Measurements from ENCODE around the gene RPS19.

The RPS19 gene

GRCh38 chr19:41821003-41821735, 38.9 kb upstream of the RPS19 start:
- H3K4me3 ChIP-seq (ENCODE audit: low read length), result no peak overlapping the region
- peak; percentile 63 for DNase-seq (ENCODE audit: low read depth)
- peak; percentile 74 for TF ChIP-seq CTCF (IDR thresholded peaks at IDR 0.05; ENCODE audit: insufficient read depth, low read depth, low read length, missing control alignments)

- DNase-seq (ENCODE audit: low read depth), result no peak
- TF ChIP-seq CTCF (IDR thresholded peaks at IDR 0.05; ENCODE audit: insufficient read depth, low read depth, low read length, missing control alignments), result no peak
- H3K4me3 ChIP-seq (ENCODE audit: low read length), result no peak overlapping the region
Measured at GRCh38 chr19:41837981-41838708, 21.9 kb upstream of the RPS19 start.

GRCh38 chr19:41839211-41839610, 20.8 kb upstream of the RPS19 start:
- no peak for DNase-seq (ENCODE audit: low read depth)
- TF ChIP-seq CTCF (IDR thresholded peaks at IDR 0.05; ENCODE audit: insufficient read depth, low read depth, low read length, missing control alignments), result no peak
- no peak overlapping the region for H3K4me3 ChIP-seq (ENCODE audit: low read length)

GRCh38 chr19:41843371-41843770, 16.7 kb upstream of the RPS19 start:
- no peak for TF ChIP-seq CTCF (IDR thresholded peaks at IDR 0.05; ENCODE audit: insufficient read depth, low read depth, low read length, missing control alignments)
- H3K4me3 ChIP-seq (ENCODE audit: low read length), result no peak overlapping the region
- no peak for DNase-seq (ENCODE audit: low read depth)

- no peak for DNase-seq (ENCODE audit: low read depth)
- H3K4me3 ChIP-seq (ENCODE audit: low read length), result no peak within 1 kb of the TSS
- no peak for TF ChIP-seq CTCF (IDR thresholded peaks at IDR 0.05; ENCODE audit: insufficient read depth, low read depth, low read length, missing control alignments)
Measured at GRCh38 chr19:41844601-41845000, 15.5 kb upstream of the RPS19 start, which contains the start of gene LYPD4. LYPD4 (minus strand) TSS chr19:41844683; CDS start chr19:41839285, 5,398 bp downstream.

- H3K4me3 ChIP-seq (ENCODE audit: low read length), result no peak within 1 kb of the TSS
- no peak for TF ChIP-seq CTCF (IDR thresholded peaks at IDR 0.05; ENCODE audit: insufficient read depth, low read depth, low read length, missing control alignments)
- DNase-seq (ENCODE audit: low read depth), result no peak
Measured at GRCh38 chr19:41845001-41845050, 15.2 kb upstream of the RPS19 start, which contains the start of gene DMRTC2. DMRTC2 (plus strand) TSS chr19:41845042; CDS start chr19:41847429, 2,387 bp downstream.

All from epithelial cell of esophagus (primary cell).